Pancreas (tissue), 10 donors: ENCODE measurements around the gene SUOX. TPM values are rescaled to one million over a fixed set of nuclear protein-coding genes. Genes with fewer than 3 reads are reported as not detected.

Source experiments
- ATAC-seq, 4 donors: fragments of 200-7000 bp; cut with Tn5 transposase; one replicate each; pipeline versions ENCODE4 v1.8.0 to v1.9.1; 2020; ENCODE audit warnings: mild to moderate bottlenecking in 4 of 4, moderate library complexity in 4 of 4
- DNase-seq, 6 donors: peaks; one replicate each; pipeline ENCODE4 v3.0.0-alpha.2; 2020
- FAIRE-seq: peaks from 2 replicates; lab custom pipeline; 2012; peaks lifted over from hg19 to GRCh38; lab: Jason Lieb, UNC
- H3K27ac ChIP-seq, 4 donors: fragments of 200-600 bp; sonication (generic); 1 replicate in 3 of 4; 2 replicates in 1 of 4; pipeline versions ENCODE4 v1.5.0 to v1.8.0; 2020
- H3K27me3 ChIP-seq, 4 donors: fragments of 200-600 bp; one replicate each; pipeline ENCODE4 v1.8.0; 2021
- H3K36me3 ChIP-seq, 3 donors: fragments of 200-600 bp; sonication (generic) in 1 of 3; one replicate each; pipeline versions ENCODE4 v1.5.0 to v1.8.0; 2020 to 2021
- H3K4me1 ChIP-seq, 3 donors: fragments of 200-600 bp; one replicate each; pipeline ENCODE4 v1.8.0; 2021
- H3K4me3 ChIP-seq, 4 donors: fragments of 200-600 bp; sonication (generic) in 2 of 4; one replicate each; pipeline versions ENCODE4 v1.5.0 to v1.8.0; 2020 to 2021
- H3K9me3 ChIP-seq, 4 donors: fragments of 200-600 bp; one replicate each; pipeline ENCODE4 v1.8.0; 2021
- CTCF ChIP-seq, 4 donors: fragments of 200-600 bp; sonication (generic) in 3 of 4; IDR thresholded peaks; one replicate each; pipeline versions ENCODE4 v1.5.0 to v1.8.0; 2021; ENCODE audit warnings: antibody characterized with exemption in 4 of 4
- WGBS, 2 donors: extraction: QIAGEN DNeasy Blood & Tissue Kit; methylation state at CpG; one replicate each; pipeline ENCODE4 v1.1.7; 2013; 5-methylcytosine and 5-hydroxymethylcytosine counted together
- intact Hi-C, 3 donors: fragments of 100-400 bp; cut with DNase I; formaldehyde crosslinking; loops; one replicate each; pipeline versions ENCODE4 v1.11.1 to v1.14.2; 2022
- polyA plus RNA-seq, 2 donors: library from polyadenylated mRNA; stranded (reverse); fragments of 200-250 nt; gene quantifications; one replicate each; pipeline ENCODE4 v1.2.3, GENCODE V29; 2013
- total RNA-seq, 6 donors: library from RNA; stranded (reverse); fragmentation: NEBNext Ultra II Directional in 4 of 6; extraction: Animal tissue kit (Norgen Biotek cat#: 25700) in 4 of 6; gene quantifications; one replicate each; pipeline versions ENCODE4 v1.2.1 to v1.2.4, GENCODE V29; 2021 to 2023
- donor health status: healthy with polysubstance abuse.
- donor health status: DM: no; HTN: no; CAD: no; lungs with moderate emphysema.
- donor health status: DM: no; HTN: no; CAD: no.
- donor health status: control.
- donor health status: control.
- donor health status: Bipolar disorder and iron deficiency.
- donor health status: DM: yes; HTN: yes; CAD: no.
- donor health status: DM: no; HTN: no; CAD: no.
- donor health status: DM: no; HTN: no; CAD: no.
- donor health status: DM: yes; HTN: yes; CAD: no.

Gene SUOX
- total RNA-seq, result 10 to 100 TPM in 3 of 6 donors, 1 to 10 TPM in 3; 6.0 to 17.4 (median 9.2) TPM
- polyA plus RNA-seq, result 10 to 100 TPM; 15.4 to 20.4 TPM

DNA sequence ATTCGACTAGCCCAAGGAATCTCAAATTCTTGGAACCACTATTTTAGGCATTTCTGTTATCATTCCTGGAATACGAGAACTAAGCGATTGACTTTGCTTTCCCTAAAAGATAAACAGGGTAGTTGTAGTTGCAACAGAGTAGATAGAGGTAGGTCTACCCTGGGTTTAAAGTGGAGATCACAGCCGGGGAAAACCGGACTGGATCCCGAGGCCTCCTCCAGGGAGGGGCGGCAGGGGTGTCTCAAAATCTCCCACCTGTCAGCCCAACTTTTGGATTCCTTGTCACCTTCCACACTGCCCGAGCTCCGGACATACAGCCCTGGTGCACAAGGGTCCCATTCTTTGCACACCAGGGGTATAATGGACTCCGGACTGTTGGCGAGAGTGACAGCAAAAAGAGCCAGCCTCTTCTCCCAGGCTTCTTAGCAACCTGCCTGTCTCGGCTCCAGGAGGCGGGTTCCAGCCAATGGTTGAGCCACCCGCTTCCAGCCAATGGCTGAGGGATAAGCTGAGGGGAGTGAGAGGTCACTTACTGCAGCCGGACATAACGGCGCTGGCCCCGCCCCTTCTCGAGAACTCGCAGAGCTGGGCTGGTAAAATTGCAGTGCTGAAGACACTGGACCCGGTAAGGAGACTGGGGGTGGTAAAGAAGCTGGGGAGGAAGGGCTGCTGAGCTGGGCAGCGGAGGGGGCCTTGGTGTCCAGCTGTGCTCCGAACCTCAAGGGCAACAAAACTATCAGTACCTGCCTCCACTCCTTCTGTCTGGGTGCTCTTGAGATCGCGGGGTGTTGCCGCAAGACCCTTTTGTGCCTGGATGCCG lies at the start of gene SUOX:
SUOX (plus strand) TSS at position 562 of the 820 bp plus-strand sequence. CDS start 4,946 bp downstream, outside the sequence.
- Histone ChIP-seq H3K4me1 (peaks cover 0 to 17% (median 5%) of the 10 kb centered on the region in 3 donors), H3K27me3 (no peaks in the 10 kb centered on the region), H3K4me3 (peak within 1 kb of the TSS; percentile 44 to 67 (median 65)), H3K36me3 (peaks cover 0 to 22% (median 18%) of the 10 kb centered on the region in 3 donors), H3K27ac (peak within 1 kb of the TSS; percentile 61 to 83 (median 68)), H3K9me3 (no peaks in the 10 kb centered on the region)
- ATAC-seq (peak; percentile 98 to 99 (median 99)), FAIRE-seq (peak; percentile 90), DNase-seq (peak; percentile 90 to 98 (median 97))
- 0 to 1% methylated on average over 27 of the region's 27 CpGs for WGBS, 2 donors
- intact Hi-C loops, result loop anchor here in 1 of 3 donors (5.0 kb wide), 1 partner anchor 40 kb away; no protein-coding TSS in a partner anchor
- TF ChIP-seq CTCF (IDR thresholded peaks at IDR 0.05), result no peak

- H3K27ac ChIP-seq, result no peak overlapping the region
- TF ChIP-seq CTCF (IDR thresholded peaks at IDR 0.05), result no peak
- no peaks in the 10 kb centered on the region for H3K27me3 ChIP-seq
- DNase-seq, result no peak
- WGBS, 2 donors, result 83 to 84% methylated on average over 4 of the region's 4 CpGs
- no peak overlapping the region for H3K4me3 ChIP-seq
- ATAC-seq, result no peak
- H3K9me3 ChIP-seq, result no peaks in the 10 kb centered on the region
- intact Hi-C loops, result no loop called here
- no peak for FAIRE-seq
- H3K4me1 ChIP-seq, result peaks cover 0 to 5% (median 0%) of the 10 kb centered on the region in 3 donors
- H3K36me3 ChIP-seq, result peaks cover 0 to 14% (median 0%) of the 10 kb centered on the region in 3 donors
Measured at GRCh38 chr12:55955344-55955743, 41.7 kb upstream of the SUOX start.

- intact Hi-C loops, result no loop called here
- Histone ChIP-seq H3K4me1 (peaks cover 0 to 5% (median 0%) of the 10 kb centered on the region in 3 donors), H3K27ac (no peak overlapping the region), H3K4me3 (no peak overlapping the region), H3K27me3 (no peaks in the 10 kb centered on the region), H3K9me3 (no peaks in the 10 kb centered on the region), H3K36me3 (peaks cover 0 to 14% (median 0%) of the 10 kb centered on the region in 3 donors)
- FAIRE-seq (no peak), DNase-seq (no peak), ATAC-seq (peak in 3 of 4 donors; percentile 29 to 68 (median 36))
- 90 to 91% methylated on average over 6 of the region's 6 CpGs for WGBS, 2 donors
- peak in 1 of 4 donors; percentile 12 for TF ChIP-seq CTCF (IDR thresholded peaks at IDR 0.05)
Measured at GRCh38 chr12:55955800-55956508, 41.1 kb upstream of the SUOX start.

DNA sequence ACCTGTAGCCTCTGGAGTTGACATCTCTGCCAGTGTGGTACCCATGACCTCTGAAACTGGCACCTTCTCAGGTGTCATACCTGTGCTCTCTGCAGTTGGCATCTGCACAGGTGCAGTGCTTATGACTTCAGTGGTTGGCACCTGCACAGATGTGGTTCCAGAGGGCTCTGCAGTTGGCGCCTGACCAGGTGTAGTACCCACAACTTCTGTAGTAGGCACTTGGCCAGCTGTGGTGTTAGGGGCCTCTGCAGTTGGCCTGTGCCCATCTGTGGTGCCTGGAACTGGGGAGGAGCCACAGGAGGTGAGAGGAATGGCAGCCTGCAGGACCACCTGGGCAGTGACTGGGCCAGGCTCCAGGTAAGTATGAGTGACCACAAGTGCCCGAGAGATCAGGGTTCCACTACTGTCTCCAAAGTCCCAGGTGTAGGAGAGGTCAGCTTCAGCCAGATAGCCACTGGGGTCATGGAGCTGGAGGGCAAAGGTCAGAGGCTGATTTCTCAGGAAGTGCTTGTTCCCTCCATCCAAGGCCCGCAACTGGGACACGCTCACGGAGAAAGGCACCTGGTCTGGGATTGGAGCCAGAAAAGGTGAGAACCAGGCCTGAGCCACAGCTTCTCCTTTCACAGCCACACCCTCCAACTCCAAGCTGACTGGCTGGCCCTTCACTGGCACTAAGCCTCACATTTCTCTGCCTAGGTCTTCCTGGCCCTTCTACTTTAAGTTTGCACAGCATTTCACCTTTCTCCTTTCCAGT lies 39.8 kb upstream of the SUOX start:
- Histone ChIP-seq H3K4me3 (no peak overlapping the region), H3K4me1 (peaks cover 0 to 5% (median 0%) of the 10 kb centered on the region in 3 donors), H3K9me3 (no peaks in the 10 kb centered on the region), H3K27ac (peak overlapping the region in 1 of 4 donors; percentile 6), H3K36me3 (peaks cover 0 to 5% (median 0%) of the 10 kb centered on the region in 3 donors), H3K27me3 (no peaks in the 10 kb centered on the region)
- ATAC-seq, result peak; percentile 87 to 97 (median 95)
- no peak for FAIRE-seq
- 30 to 40% methylated on average over 5 of the region's 5 CpGs for WGBS, 2 donors
- peak in 5 of 6 donors; percentile 70 to 82 (median 79) for DNase-seq
- TF ChIP-seq CTCF (IDR thresholded peaks at IDR 0.05), result no peak
- intact Hi-C loops, result no loop called here
